ENCODE measurements around the gene SLC35G1.

Gene SLC35G1

DNA sequence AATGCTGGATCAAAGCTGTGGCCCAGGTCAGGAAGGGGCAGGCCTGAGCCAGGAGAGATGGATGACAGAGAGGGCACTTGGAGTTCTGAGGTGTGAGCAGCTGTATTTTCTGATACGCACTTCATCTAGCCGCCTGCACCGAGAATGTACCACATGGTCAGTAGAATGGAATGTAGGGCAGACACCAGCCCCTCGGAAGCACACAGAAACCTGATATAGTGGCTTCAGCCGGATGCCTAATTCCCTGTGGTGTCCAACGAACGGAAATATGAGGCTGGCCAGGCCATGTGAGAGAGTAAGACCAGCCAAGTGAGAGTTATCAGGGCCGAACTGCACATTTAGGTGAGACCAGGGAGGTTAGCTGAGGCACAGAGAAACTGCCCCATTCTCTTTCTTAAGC lies 53.3 kb downstream of the SLC35G1 start:
- DNase-seq (ENCODE audit: low read depth in 2 of 2, low spot score in 1 of 2): no peak

DNA sequence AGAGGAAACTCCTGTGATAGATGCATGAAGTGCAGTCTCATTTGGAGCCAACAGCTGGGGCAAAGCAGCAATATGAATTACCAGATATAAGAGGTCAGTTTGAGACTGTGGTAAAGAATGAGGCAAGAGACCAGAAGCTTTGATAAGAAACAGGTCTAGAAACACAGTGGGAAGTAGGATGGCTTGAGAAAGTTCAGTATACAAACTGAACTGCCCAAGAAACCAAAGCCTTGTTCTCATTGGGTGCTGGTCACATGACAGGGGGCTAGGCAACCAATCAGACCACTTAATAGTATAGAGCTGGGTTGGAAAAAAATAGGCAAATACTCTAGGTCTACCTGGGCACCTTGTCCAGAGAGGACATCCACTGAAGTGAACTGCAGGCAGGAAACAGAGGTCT lies 53.7 kb downstream of the SLC35G1 start:
- no peak for DNase-seq (ENCODE audit: low read depth in 2 of 2, low spot score in 1 of 2)

DNA sequence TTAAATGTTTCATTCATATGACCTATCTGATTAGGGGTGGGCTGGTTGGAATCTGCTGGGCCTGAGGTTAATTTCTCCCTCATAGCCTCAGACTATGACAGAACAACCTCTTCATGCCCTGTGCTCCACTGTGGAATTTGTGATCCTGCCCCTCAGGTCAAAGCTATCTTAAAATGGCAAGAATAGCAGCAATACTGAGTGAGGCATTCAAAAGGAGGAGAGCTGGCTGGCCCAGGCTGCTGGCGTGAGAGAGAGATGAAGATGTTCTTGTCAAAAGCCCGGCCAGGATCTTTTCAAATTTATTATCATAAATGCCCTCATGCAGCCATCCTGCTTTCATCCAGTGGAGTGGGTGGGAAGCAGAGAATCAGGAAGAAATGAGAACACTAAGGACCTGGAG lies 58.1 kb downstream of the SLC35G1 start:
- no peak for DNase-seq (ENCODE audit: low read depth in 2 of 2, low spot score in 1 of 2)
